GM21717 (cell line): Measurements from ENCODE around the gene BID.

ENCODE experiments used
- ATAC-seq: cut with Tn5 transposase; IDR thresholded peaks from one replicate; pipeline ENCODE4 v1.9.1; 2021; ENCODE audit warnings: mild to moderate bottlenecking, moderate library complexity; ENCODE audit not compliant: unreplicated experiment

Gene BID

DNA sequence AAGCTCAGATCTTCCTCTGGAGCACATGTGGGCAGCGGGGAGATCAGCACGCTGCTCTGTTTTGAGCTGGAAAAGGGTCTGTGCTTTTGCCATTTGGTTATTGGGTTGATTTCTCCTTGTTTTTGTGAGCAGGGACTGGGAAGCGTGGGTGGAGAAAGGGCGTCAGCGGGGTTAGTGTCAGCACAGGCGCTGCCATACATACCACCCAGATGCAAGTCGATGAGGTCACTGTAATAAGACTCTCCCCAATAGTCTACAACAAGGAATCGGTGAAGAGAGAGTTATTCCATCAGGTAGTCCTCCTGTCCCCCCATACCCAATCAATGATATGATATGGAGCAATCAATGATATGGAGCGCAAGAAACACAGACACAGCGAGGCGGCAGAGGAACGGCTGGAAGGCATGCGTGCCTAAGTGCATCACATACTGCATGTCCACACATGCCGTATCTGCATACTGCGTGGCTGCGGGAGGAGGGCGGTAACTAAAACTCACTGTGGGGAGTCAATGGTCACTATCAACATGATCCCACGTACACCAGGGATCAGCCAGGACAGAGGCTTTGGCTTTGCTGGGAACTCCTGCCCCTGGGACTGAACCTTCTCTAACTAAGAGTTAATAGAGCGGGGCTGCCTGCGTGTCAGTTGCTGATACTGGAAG, 29.5 kb upstream of the BID start:
- no peak for ATAC-seq

DNA sequence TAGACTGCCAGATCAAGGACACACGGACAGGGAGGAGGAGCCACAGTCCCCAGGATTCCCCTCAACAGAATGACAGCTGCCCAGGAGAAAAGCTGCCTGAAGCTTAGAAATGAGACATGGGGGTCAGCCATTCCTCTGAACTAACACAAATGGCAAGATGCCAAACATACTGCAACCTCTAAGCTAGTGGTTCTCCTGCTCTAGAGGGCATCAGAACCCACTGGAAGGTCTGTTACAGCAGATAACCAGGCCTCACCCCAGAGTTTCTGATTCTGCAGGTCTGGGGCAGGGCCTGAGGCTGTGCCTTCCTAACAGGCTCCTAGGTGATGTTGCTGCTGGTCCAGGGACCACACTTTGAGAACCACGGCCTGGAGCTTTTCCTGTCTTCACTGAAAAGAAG, 28.6 kb upstream of the BID start:
- ATAC-seq: no peak

DNA sequence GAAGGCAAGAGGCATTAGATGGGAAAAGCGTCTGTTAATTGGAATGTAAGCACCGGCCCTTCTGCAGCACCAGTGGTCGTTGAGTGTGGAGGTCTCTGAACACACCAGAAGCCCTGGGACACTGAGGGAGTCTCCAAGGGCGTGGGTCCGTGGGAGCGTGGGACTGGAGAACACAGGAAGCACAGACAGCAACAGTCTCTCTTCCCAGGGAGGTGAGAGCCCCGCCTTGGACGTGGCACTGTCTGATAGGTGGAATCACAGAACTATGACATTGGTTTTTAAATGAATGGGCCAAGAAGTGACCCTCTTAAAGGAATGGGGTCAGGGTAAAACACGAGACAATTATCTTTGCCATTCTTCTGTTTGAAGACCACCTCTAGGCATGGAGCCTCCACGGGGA, 28.1 kb upstream of the BID start:
- ATAC-seq: no peak

DNA sequence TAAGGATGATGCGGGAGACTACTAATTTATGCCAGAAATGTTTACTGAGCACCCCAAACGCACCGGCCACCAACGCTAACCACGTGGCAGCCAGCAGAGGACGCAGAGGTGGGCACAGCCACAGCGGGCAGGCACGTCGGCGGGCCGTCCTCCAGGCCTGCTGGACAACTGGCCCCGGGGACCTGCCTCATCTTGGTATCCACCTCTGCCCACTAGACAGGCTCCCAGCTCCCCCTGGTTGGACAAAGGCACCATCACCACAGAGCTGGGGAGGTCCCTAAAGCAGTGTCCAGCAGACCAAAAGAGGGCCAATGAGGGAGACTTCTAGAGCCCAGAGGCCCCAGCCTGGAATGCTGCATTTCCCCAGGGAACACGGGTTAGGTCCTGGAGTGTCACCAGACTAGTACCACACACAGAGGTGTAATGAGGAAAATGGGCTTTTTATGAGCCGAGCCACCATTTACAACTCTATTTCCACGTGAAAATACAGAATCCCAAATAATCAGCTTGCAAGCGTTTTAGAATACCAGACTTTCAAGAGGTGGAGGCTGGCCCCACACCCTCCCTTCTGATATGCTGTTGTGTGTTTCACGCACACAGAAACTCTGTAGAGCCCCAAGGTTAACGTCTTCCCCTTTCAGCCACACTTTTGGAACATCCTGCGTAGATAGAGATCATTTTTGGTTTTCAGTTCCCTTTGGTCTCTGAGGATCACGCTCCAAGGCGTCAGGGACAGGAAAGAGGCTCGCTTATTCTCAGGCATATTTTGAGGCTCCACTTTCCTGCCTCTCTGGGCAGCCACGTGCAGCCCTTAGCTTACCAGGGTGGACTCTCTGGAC, 23.7 kb upstream of the BID start:
- peak; percentile 37 for ATAC-seq

DNA sequence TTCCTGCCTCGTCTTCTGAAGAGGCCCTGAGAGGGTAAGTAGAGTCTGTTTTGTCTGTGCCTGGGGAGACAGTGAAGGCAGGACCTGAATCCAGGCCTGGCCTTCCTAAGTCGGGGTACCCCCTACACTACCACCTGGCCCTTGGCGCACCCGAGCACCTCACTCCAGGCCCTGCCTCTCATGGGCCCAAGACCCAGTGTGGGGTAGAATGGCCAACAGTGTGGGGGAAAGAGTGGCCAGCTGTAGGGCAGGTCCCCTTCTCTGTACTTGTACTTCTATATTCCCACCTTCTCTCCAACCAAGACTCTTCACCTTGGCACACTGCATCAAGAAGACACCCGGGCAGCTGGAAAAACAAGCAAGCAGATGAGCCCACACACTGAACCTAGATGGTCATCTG, 22.4 kb upstream of the BID start:
- no peak for ATAC-seq

DNA sequence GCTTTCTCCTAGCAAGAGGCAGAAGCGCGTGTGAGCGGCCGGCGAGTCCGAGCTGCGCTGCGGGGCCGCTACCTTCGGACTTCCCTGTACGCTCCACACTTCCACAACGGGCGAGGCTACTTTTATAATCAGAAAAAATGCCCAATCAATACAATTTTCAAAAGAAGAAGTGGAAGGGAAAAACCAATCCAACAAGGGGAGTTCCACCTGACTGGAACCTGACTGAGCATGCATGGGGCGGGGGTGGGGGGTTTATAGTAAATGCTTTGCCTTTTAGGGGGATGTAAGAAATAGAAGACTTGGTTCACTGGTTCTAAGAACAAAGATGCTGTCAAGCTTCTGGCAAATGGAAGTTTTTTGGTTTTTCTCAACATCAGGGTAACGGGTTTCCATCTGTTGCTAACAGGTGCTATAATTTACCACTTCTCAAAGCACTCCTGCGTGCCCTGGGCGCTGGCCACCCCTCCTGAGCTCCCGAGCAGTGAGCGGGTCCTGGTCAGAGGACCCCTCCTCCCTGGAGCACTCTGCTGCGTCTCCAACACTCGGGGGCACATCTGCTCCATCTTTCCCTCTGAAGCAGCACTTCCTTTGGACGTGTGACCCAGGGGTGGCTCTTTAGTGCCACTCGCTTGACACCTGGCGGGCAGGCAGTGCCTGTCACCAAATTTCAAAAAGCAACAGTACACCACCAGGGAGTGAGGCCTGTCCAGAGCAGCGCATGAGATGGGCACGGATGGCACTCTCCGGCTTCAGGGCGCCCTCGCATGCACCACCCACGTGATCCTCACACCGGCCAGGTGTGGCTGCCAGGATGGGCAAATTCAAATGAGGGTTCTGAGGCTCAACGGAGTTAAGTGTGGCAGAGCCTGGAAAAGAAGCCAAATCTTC, 21.6 kb upstream of the BID start:
- no peak for ATAC-seq

DNA sequence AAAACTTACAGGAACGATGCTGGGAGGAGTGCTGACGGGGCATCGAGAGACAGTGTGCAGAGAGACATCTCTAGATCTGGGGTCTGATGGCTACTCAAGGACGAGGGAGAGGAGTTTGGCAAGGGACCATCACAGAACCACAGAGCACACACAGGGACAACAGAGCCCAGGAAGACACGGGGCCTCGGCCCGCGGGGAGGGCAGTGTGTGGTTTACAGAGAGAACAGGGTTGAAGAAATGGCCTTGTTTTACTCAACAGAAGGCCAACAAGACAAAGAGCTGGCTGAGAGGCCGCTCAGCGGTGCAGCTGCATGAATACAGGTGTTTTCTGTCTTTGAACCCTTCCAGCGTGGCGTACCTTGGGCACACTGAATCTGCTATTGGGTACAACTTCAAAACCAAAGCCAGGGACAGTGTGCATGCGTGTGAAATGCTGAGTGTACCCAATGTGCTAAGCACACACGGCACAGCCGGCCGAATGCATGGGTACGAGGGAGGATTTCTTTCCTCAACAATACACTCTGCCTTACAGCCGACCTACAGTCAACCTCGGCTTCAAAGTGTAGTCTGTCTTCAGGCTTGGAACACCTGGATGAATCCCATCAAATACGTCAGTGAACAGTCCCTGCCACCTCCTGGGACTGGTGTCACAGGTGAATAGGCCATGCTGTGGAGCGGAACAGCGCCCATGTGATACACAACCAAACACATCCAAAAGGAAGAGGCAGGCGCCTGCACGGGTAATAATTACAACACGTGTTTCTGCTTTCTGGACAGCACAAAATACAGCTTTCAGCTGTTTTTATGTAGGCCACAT, 20.7 kb upstream of the BID start:
- ATAC-seq: no peak

DNA sequence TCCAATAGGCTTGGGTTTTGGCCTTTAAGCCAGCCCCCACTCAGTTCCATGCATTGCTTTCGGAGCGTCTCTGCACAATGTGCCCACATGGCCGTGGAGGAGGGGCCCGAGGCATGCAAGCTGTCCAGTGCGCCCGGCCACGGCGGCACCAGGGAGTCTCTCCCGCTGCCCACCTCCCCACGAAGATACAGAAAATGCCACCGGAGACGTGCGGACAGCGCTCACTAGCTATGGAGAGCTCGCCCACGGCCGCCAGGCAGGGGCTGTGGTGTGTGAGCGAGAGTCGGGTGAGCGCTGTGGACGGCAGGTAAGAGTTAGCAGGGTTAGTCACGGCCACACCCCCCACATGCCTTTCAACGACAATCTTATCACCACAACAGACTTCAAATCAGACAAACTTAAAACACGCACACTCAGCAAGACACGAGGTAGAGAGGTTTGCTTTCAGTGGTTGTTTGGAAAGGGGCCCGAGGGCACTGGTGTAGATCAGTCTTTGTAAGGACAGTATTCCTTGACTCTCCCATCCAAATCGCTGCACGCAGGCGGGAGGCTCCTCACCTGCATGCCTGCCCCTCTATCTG, 18.7 kb upstream of the BID start:
- no peak for ATAC-seq

DNA sequence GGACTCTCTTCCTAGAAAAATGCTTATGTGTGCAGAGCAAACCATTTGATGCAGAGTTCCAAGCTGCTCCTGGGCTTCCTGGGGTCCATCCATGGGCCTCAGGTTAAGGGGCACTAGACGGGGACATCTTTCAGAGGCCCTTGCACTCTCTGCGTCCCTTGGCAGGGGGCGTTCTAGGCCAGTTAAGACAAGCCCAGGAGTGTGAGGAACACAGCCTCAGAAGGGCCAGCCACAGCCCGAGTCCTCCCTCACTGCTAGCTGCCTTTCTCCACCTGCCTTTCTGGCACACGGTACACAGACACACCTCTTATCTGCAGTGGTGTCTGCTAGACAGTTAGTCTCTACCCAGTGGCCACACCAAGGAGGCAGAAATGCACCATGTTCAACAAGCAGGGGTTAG, 18.0 kb upstream of the BID start:
- ATAC-seq: no peak

DNA sequence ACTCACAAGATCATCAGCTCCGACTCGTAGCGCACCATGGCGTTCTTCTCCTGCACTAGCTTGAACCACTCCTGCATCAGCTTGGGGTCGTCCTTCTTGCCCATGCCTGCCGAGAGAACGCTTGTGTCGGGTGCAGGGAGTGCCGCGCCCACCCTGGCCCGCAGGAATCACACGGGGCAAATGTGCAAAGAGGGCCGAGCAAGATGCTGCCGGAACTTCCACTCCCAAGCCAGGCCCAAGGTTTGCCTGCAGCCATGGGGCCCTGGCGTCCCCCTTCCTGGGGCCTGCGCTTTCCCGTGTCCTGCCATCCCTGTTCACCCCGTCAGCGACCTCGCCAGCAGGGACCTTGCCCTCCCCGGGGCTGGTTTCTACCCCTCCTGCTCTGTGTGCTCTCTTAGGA, 16.9 kb upstream of the BID start:
- ATAC-seq: no peak

DNA sequence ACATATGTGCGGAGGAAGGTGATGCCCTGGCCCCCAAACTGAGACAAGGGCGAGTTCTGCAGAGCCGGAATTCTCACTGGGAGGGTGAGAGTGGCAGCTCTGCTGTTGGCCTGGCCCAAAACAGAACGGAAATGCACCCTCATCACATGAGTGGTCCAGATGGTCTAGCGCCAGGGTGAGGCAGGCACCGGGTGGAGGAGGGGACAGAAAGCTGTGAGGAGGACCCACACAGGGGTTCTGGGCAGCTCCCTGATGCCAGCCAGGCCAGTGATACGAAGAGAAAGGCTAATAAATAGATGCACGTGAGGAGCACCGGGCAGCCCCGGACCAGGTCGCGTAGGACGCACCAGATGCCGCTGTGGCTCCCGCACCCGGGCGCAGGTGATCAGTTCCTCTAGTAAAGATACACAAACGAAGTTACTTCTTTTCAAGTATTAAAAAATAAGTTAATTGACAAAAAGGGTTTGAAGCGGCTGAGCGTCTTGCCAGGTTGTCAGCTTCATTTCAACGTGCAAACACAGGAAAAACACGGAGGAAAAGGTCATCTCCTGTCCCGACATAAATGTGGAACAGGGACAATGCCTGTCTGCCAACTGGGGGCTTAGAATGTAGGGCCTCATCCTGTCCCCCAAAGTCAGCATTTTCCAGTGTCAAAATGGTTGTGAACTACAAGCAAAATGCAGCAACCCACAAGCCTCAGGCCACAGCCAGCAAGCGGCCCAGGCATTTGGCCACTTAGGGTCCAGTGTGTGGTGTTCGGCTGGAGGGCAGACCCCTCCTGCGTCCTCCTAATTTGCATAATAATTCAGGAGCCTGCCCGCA, 15.3 kb upstream of the BID start:
- no peak for ATAC-seq

DNA sequence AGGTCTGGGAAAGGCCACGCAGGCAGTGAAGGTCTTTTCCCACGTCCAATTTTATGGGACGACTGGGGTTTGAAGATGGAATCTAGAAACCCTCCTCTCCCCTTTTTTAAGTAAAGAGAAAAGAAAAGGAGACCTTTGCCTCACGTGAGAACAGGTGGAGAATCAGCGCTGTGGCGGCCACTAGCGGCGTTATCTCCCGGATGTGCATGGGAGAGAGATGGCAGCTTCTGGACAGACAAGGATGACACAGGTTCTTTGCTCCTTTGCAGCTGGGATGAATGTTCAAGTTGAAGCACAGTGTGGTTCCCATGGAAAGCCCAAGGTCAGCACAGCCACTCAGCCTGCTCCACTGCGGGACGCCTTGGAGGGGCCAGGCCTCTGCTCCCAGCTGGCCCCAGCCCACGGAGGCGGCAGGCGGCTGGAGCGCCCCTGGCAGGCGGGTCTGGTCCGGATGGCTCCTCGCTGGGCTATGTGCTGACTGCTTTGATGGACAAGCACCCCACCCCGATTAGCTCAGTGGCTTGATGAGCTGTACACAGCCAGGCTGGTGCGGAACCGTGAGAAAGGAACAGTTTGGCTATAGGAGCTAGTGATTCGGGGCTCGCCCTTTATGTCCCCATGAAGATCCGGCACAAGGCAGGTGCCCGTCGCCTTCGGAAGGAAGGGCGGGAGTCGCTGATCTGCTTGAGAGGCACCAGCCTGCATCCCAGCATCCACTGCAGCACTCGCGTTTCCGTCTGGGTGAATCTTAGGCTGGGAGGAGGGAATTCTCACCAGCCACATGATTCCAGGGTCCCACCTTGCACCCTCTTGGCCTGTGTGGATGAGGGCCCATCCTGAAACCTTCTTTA, 14.5 kb upstream of the BID start:
- no peak for ATAC-seq

DNA sequence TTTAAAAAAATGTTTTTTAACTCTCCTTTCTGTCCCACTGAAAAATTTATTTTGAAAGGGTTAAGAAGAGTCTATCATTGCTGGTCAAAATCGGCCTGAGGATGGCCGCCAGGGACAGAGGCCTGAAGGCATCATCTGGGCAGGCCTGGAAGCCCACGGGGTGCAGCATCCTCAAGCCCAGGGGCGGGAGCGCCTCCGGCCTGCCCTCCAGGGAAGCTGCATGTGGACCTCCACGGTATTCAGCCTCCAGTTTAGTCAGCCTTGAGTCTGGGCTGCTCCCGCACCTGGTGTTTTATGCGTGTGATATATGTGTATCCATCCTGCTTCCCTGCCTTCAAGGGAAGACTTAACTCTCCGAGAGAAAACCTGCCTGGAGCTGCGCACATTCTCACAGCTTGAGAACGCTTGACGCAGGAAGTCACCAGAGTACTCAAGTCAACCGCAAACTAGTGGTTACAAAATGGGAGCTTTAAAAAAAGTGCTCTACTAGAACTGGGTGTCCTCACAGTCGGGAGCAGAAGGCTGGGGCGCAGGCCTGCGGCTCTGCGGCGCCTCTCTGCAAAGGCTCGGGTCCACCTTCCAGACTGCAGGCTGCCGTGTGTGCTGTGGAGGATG, 13.6 kb upstream of the BID start:
- ATAC-seq: no peak

DNA sequence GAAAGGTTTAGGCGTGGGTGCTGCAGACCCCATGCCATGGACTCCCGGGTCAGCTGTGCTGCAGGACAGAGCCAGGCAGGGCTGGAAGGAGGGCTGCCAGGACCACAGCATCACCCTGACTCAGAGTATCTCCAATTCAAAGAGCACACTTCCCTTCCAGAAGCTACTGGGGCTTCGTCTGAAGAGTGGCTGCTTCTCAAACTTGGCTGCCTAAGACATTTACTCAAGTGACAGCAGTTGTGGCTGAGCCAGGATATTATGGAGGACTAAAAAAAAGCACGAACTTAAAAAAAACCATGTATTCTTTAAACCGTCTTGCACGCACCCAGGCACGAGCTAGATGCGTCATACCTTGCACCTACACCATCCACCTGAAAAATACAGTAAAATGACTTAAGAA, 13.0 kb upstream of the BID start:
- ATAC-seq: no peak

DNA sequence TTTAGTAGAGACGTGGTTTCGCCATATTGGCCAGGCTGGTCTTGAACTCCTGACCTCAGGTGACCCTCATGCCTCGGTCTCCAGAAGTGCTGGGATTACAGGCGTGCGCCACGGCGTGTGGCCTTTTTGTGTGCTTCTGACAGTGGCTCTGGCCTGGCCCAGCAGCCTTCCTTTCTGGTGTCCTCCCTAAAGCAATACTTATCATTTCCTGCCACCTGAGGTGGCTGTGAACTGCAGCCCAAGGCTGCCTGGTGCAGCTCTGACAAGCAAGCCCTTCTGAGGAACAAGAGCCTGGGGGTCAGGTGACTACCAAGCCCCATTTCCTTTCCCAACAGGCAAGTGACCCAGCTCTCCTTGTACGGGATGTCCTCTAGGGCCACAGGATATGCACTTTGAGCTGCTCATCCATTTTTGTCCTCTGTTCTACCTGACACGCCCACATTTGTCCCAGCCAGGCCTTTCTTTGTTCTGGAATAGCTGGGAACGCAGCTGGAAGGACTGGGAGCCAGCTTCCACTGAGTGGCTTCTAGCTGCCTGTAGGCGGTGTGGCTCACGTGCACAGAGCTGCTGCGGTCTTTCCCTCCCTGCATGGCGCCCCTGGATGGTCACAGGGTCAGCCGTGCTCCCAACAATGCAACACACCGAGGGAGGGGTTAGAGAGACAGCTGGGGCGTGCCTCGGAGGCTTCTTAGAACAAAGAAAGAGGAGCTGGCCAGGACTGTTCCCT, 12.3 kb upstream of the BID start:
- no peak for ATAC-seq

DNA sequence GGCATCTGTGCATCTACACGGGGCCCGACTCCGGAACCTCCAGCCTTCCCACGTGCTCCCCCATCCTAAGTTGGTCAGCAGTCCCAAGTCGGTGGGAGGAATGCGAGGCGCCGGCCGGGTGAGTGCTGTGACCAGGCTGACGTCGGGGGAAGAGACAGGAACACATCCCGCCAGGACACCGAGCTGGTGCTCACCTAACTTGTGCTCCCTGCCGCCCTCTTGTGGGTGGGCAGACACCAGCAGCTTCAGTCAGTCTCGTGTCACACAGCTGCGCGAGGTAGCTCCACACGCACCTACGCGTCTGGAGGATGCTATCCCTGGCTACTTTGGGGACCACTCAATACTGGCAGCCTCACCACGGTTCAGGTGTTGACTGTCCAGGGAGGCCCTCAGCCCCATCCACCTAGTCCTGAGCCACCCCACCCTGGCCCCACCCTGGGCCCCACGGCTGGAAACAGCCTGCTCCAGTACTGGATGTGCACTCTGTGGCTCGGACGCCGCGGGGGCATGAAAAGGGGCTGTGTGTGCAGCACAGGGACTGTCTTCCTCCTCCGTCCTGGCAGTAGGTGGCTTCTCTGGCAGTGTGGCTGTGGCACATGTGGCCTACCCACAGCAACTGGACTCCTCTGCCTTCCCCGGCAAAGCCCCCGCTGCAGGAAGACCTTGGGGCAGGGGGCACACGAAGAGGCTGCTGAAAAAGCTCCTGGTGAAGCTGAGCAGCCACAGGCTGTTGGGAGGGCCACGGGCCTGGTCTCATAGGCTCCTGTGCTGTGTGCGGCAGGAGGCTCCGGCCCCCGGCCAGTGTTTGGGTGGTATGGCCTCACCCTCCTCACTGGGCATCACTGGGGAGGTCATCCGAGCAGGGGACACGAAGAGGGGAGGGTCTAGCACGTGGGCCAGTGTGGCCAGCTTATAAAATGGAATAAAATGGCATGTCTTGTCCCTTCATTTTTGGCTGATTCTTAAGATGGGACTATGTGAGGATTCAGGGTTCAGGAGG, 11.2 kb upstream of the BID start:
- ATAC-seq: no peak
